GM19351 (cell line): ENCODE measurements around the gene COL28A1.

Source experiments
- ATAC-seq: cut with Tn5 transposase; IDR thresholded peaks from one replicate; pipeline ENCODE4 v1.9.1; 2021; ENCODE audit warnings: mild to moderate bottlenecking, moderate library complexity; ENCODE audit not compliant: unreplicated experiment

The COL28A1 gene

DNA sequence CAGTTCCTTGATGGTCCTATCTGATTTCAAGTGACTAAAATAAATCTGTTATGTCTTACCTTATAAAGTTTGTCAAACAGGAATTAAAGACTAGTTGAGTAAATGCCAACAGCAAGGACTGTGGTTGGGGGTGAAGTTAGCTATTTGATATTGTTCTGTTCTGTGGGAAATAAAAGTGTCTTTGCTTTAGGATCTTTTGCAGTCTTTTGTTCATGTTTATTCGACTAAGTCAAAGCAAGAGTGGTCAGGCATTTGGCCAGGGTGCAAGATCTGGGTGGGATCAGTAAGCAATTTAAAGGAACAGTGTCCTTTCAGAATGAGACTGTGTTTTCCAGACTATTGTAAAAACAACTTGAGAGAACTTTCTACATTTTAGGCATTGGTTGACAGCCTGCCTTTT, at the start of gene COL28A1:
Gene COL28A1, minus strand, starts transcription at position 183 of the 400 bp plus-strand sequence. CDS start 2,998 bp downstream, outside the sequence.
- no peak for ATAC-seq

- no peak for ATAC-seq
Observed at GRCh38 chr7:7584653-7585052, 49.0 kb upstream of the COL28A1 start.

DNA sequence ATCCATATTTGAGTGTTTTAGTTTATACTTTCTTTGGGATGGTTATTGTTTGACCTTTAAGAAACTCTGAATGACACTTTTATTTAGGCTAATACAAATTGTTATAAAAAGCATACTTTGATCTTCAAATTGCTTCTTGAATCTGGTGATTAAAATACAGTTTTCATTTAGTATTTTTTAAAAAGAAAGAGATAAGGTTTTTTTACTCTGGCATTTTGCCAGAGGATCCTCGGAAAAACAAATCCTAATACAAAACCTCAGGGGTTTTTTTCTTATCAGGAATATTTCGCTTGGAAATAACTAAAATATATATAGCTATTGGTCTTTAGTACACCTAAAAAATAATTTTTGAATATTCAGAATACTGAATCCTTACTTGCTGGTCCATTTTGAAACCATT, 48.1 kb upstream of the COL28A1 start:
- no peak for ATAC-seq

DNA sequence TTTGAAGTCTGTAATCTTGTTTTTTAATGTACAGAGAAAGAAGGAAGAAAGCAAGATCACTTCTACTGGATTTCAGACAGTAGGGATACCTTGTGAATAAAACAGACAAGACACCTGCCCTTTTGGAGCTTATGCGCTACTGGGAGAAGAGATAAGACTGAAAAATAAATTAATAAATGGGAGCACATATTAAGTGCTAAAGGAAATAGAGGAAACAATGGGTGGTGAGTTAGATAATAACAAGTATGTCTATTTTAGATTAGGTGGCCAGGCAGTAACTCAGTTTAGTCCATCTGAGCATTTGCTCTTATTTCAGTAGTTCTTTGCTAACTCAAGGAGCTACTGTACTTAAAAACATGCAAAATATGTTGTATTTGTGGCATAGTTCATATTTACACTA, 46.9 kb upstream of the COL28A1 start:
- no peak for ATAC-seq

DNA sequence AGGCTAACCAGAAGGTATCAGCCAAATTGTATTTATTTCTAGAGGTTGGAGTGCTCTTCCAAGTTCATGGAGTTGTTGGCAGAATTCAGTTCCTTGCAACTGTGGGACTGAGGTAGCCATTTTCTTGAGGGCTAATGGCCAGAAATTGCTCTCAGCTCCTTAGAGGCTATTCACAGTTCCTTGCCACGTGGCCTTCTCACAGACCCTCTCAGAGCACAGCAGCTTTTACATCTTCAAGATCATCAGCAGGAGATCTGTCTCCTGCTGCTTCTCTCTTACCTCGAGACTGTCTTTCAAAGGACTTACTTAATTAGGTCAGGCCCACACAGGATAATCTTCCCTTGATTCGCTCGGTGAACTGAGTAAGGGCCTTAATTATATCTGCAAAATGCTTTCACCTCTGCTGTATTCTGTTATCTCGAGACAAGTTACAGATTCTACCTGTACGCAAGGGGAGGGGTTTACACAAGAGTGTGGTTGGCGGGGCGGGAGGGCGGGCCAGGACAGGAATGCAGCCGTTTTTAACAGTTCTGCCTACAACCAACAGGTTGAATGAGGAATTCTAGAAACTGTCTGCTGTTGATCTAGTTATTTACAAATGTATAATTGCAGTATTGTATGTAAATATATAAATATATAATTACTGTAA, 46.0 kb upstream of the COL28A1 start:
- ATAC-seq = no peak

GRCh38 chr7:7579638-7580037, 44.0 kb upstream of the COL28A1 start:
- ATAC-seq = no peak

GRCh38 chr7:7577888-7578287, 42.2 kb upstream of the COL28A1 start:
- peak; percentile 83 for ATAC-seq

- ATAC-seq = no peak
Observed at GRCh38 chr7:7576344-7576743, 40.7 kb upstream of the COL28A1 start.

- ATAC-seq = no peak
Observed at GRCh38 chr7:7573701-7574100, 38.0 kb upstream of the COL28A1 start.

- ATAC-seq = no peak
Observed at GRCh38 chr7:7570584-7570983, 34.9 kb upstream of the COL28A1 start.

DNA sequence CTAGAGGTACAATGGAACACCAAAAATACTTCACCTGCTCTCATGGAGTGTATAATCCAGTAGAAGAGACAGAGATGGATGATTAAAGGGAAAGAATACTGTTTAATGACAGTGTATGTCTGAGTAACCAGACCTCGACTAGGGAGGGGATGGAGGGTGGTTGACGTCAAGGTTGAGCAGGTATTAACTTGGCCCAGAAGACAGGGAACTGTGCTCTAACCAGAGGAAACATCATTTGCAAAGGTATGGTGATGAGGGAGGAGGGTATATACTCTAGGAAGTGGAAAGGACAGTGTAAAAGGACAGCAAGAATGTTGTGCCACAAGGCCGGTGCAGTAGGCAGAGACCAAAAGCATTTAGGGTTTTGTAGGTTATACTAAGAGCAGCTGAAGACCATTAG, 33.9 kb upstream of the COL28A1 start:
- ATAC-seq = peak; percentile 30

GRCh38 chr7:7569081-7569527, 33.4 kb upstream of the COL28A1 start:
- ATAC-seq = peak; percentile 51

DNA sequence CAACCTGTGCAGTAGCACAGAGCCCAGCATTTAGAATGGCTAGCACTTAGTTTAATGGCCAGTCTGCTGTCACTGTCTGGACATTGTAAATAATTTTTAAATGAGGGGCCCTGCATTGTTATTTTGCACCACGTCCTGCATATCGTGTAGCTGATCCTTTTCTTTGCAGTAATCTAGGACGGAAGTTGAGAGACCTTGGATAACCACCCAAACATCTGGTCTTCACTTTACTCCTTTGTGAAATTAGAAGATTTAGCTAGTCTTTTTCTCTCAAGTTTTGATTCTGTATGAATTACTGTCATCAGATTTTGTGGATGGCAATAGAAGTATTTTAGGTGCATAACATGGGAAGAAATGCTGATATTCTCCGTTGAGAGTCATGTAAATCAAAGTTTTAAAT, 32.9 kb upstream of the COL28A1 start:
- ATAC-seq = no peak

- ATAC-seq = no peak
Observed at GRCh38 chr7:7567898-7568531, 32.3 kb upstream of the COL28A1 start.

GRCh38 chr7:7566651-7567611, 31.3 kb upstream of the COL28A1 start, which contains the start of gene MIOS:
MIOS (plus strand) TSS chr7:7566884; CDS start chr7:7572476, 5,592 bp downstream.
- peak; percentile 64 for ATAC-seq

DNA sequence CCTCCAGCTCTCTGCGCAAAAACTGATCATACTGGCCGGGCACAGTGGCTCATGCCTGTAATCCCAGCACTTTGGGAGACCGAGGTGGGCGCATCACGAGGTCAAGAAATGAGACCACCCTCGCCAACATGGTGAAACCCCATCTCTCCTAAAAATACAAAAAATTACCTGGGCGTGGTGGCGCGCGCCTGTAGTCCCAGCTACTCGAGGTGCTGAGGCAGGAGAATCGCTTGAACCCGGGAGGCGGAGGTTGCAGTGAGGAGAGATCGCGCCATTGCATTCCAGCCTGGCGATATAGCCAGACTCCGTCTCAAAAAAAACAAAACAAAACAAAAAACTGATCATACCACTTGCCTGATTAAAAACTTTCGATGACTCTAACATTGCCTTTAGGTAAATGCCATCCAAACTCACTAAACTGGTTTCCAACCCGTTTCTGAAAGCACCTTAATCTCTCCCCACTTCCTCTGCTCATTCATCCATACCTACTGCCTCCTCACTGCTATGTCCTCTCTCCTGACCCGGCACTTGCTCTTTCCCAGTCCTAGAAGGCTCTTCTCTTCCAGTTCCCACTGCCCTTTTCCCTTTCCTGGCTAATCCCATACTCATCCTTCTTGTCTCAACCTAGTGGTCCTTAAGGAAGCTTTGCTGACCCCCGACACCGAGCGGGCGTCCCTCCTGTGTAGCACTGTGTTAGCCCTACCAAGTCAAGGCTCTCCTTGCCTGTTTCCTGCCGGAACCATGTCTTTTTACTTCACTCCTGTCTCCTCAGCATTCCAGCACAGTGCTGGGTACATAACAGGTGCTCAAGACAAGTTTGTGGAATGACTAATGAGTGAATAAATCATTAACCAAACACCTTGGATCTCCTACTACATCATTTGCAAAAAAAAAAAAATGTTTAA, 30.3 kb upstream of the COL28A1 start:
- ATAC-seq = peak; percentile 5

DNA sequence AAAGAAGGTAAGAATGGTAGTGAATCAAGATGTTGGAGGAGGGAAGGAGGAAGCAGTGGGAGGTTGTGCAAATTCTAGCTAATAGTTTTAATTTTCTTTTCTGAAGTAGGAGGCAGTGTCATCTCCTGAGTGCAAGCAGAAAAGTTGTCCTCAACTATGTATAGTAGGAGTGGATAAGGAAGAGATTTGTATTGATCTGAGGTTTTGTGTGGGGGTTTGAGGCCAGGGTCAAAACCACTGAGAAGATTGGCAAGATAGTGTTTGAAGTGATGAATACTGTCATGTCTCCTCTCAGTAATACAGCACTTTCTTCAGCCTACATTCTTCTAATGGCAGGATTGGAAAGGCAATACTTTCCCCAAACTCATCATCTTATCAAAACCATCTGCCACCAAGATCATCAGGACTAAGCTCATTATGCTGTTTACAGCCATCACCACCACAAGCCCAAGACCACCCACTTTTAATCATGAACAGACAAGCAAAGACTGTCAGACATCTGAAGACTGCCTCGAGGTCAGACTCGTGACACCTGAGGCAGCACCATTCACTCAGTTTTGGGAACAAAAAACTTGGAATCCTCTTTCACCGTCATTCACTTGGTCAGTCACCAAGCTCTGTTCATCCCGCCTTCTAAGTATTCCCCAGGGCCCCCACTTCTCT, 29.5 kb upstream of the COL28A1 start:
- no peak for ATAC-seq

DNA sequence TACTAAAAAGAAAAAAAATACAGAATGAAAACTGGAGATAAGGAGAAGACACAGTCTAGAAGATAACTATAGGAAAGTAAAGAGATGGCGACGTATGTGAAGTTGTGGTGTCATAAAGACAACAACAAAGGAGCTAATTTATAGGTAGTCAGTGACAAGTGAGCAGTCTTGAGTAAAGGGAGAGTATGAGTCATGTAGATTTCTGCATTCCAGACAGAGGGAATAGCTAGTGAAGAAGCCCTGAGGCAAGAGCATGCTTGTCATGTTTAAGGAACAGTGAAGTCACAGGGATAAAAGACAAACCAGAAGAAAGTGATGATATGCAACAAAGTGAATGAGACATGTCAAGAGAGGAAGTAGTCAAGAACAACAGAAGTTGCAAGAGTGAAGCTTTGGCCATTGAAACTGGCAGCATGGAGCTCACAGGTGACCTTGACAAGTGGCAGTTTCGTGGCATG, 28.7 kb upstream of the COL28A1 start:
- no peak for ATAC-seq

DNA sequence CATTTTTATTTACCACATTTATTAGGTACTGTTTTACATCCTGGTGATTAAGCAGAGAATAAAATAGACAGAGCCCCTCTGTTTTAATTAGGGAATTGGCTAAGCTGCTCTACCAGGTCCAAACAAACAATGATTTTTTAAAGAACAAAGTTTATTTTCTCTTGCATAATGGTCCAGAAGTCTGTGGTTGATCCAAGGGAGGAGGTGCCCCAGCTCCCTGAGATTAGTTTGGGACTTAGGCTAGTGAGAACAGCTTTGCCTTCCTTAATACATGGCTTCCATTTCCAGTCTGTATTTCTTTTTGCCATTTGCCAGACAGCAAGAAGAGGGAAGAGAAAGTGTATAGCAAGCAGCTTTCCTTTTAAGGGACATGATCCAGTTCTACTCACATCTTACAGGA, 28.1 kb upstream of the COL28A1 start:
- no peak for ATAC-seq

GRCh38 chr7:7563269-7563668, 27.6 kb upstream of the COL28A1 start:
- ATAC-seq = no peak
